ENCODE measurements around the gene PARD6A.

PARD6A gene

GRCh38 chr16:67654403-67654911 is 6.3 kb upstream of the PARD6A start:
- no peak for DNase-seq

DNA sequence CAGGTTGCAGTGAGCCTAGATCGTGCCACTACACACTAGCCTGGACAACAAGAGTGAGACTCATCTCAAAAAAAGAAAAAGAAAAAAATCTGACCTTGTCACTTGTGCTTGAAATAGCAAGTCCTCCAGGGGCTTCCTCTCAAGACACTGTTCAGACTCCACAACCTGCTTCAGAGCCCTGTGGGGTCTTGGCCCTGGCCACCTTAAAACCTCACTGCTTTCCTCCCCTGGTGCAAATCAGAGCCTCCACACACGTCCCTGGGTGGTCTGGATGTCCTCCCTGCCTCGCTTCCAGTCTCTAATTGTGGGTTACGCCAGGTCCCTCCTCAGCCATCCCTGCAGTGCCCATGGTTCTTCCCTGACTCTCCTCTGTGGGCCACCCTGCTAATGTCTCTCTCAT is 5.4 kb upstream of the PARD6A start:
- DNase-seq: no peak

DNA sequence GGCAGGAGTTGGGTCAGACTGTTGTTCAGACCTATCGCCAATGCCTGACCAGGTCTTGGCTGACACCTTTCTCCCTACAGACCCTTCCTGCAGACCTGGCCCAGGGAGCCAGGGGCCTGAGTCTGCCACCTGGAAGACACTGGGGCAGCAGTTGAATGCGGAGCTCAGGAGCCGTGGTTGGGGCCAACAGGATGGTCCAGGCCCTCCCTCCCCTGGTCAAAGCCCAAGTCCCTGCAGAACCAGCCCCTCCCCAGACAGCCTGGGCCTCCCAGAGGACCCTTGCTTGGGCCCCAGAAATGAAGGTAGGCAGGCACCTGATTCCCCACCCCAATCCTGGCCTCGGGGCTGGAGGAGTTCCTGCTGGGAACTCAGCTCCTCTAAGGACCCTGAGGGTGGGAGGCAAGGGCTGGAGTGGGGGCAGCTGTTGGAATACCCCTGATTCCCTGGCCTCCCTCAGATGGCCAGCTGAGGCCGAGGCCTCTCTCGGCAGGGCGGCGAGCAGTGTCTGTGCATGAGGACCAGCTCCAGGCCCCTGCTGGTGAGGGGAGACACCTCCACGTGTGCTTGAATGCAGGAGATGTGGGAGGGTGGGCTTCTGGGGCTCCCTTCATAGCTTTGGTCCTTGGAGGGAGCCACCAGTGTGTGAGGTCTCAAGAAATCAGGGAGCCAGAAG is 4.3 kb upstream of the PARD6A start:
- no peak for DNase-seq

DNA sequence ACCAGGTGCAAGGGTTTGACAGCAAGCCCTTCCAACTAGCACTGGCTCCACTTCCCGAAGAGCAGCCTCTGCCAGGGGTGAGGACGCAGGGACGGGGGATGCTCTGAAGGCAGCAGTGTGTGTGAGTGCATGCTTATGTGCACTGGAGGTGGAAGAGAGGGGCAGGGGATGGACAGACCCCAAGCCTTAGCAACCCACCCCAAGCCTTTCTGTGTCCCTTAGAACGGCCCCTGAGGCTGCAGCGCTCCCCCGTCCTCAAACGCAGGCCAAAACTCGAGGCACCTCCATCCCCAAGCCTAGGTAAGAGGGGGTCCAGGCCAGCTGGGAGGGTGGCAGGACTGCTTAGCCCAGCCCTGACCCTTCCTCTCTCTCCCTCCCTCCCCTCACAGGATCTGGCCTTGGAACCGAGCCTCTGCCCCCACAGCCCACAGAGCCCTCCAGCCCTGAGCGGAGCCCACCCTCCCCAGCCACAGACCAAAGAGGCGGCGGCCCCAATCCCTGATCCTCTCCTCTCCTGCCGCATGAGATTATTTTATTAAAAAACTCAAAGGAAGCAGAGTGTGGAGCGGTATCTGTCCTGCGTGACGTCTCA is 3.6 kb upstream of the PARD6A start:
- DNase-seq: no peak

- DNase-seq: no peak
Observed at GRCh38 chr16:67657751-67658518, 2.8 kb upstream of the PARD6A start.

DNA sequence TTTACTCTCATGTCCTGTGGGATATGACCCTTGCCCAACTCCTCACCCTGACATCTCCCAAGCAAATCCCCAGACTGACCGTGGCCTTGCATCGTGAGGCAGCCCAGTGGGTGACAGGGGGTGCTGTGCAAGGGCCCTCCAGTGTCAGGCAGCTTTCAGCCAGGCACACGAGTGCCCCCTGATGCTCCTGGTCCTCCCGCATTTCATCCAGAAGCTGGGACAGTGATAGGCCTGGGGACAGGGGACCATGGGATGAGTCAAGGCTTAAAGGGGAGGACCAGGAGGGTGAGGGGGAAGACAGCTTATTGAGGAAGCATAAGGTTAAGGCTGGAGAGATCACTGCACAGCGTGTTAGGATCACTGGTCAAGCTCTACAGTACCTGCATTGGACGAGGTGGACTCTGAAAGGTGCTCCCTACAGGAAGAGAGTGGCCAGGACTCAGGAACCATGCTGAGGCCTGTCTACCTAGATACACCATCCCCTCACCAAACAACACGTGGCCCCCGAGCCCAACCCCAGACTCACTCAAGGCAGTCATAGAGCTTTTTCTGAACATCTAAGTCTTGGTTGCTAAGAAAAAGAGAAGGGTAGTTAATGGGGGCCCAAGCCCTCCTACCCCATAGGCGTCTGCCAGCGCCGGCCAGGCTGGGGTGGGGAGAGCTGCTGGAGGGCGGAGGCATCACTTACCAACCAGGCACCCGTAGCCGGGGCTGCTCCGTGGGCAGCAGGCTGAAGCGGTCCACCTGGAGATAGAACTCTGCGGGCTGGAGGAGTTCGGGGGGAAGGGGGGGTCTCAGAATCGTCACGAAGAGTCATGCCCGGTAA is 1.7 kb upstream of the PARD6A start:
- DNase-seq: no peak

GRCh38 chr16:67659675-67660563 is 841 bp upstream of the PARD6A start, which contains the start of gene ACD:
TSS of gene ACD (minus strand) at chr16:67660260. CDS start at chr16:67660220, 40 bp downstream.
- DNase-seq: peak; percentile 72 to 91

- no peak for DNase-seq
Observed at GRCh38 chr16:67661101-67661761, 471 bp downstream of the PARD6A start.

- no peak for DNase-seq
Observed at GRCh38 chr16:67661886-67662652, 1.3 kb downstream of the PARD6A start.

DNA sequence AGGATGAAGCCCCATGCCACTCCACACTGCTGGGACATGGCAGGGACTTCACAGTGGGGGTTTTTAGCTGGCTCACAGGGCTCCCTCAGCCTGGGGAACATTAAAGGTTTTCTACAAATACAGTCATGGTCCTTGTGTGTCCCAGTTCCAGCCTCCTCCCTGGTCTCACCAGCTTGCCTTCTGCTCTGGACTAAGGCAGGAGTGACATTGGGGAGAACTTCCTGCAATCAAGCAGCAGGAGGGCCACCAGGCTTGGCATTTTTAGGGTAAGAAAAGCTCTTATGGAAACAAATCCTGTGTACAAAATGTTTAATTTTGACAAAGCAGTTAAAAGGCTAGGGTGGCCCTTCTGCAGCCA is 1.9 kb downstream of the PARD6A start:
- no peak for DNase-seq

- DNase-seq: no peak
Observed at GRCh38 chr16:67663151-67663876, 2.6 kb downstream of the PARD6A start.

- no peak for DNase-seq
Observed at GRCh38 chr16:67663877-67664222, 3.1 kb downstream of the PARD6A start.

GRCh38 chr16:67664258-67664657 is 3.5 kb downstream of the PARD6A start:
- no peak for DNase-seq

DNA sequence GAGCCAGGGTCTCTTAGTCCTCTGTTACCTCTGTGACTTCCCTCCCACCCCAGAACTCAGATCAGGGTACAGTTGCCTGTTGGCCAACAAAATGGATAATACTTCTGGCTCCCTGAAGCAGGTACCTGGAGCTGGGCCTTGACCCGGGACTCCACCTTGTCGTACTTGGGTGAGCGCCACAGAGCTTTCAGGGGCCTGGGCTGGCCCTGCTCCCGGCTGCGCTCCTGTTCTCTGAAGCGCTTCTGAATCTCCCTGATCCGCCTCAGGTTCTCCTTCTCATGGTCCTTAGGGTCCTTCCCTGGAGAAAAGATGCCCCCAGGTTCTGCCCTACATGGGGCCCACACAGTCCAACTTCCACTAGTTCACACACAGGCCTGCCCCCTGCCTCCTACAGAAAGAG is 4.1 kb downstream of the PARD6A start:
- no peak for DNase-seq

GRCh38 chr16:67665598-67665997 is 4.8 kb downstream of the PARD6A start:
- DNase-seq: no peak

GRCh38 chr16:67666032-67666551 is 5.3 kb downstream of the PARD6A start:
- no peak for DNase-seq

GRCh38 chr16:67666559-67667452 is 6.0 kb downstream of the PARD6A start, which contains the start of the genes C16orf86 and ENKD1:
TSS of gene C16orf86 (plus strand) at chr16:67666814. CDS start at chr16:67666971, 157 bp downstream.
TSS of gene ENKD1 (minus strand) at chr16:67666750. CDS start at chr16:67666442, 308 bp downstream.
- peak; percentile 49 to 75 for DNase-seq

- no peak for DNase-seq
Observed at GRCh38 chr16:67667453-67667816, 6.7 kb downstream of the PARD6A start.
